HG03108 (cell line): ENCODE measurements around the gene JAKMIP2.
"Not testable (repeated sequence)": the region's sequence is repeated elsewhere in the genome, so short reads cannot be mapped to it uniquely, and the experiment has no call there.

Experiments
- ATAC-seq: cut with Tn5 transposase; IDR thresholded peaks from one replicate; pipeline ENCODE4 v1.9.1; 2021; ENCODE audit warnings: moderate library complexity; ENCODE audit not compliant: unreplicated experiment

JAKMIP2 gene

DNA sequence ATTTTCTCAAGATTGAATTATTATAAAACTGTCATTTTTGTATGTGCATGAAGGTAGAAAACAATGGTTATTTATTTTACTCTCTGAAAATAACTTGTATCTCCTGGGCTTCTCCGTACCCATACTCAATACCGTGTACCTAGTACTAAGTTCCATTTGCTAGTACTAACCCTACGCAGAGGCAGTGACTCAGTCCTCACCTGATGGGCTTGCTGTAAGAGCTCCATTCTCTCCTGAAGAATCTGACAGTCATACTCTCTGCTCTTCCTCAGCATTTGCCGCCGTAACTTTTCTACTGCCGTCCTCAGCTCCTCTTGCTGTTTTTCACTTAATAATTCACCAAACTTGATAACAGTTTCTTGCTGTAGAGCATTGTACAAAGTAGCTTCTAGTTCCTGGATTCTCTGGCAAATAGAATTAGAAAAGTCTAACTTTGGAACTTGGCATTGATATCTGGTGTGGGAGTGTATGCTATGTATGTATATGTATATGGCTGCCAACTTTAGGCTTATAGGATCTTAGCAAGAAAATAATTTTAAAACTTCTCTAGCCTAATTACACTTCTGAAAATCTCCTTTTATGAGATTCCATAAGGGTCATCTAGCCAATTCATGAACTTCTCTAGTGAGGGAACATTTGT, 164.7 kb downstream of the JAKMIP2 start:
- no peak for ATAC-seq

DNA sequence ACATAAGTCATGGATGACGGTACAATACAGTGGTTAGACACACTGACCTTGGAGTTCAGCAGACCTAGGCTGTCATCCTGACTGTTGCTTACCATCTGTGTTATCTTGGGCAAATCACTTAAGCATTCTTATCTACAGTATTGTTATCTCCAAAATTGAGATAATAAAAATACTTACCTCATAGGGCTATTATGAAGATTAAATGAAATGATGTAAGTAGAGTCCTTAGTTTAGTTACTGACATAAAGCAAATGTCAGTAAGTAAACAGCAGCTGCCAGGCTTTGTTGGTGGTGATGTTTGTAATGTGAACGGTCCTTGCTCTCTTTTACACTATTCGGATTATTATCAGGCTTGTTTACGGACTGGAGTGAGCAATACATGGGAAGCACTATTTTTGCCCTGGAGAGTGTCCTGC, 165.3 kb downstream of the JAKMIP2 start:
- ATAC-seq: no peak

DNA sequence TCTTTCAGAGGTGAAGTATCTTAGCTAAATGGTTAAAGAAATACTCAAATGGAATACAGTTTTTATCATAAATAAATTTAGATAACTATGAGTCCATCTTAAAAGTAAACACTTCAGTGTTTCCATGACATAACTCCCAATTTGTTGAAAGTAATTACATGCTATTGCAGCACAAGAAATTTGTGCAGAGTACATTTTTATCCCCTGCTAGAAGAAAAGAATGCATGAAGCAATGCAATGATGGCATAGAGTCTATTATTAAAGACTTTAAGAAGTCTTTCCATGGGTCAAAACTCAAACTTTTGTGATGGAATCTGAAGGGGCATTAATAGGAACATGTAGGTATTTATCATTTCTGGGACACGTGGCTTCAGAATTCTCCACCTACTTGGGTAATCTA, 166.1 kb downstream of the JAKMIP2 start:
- ATAC-seq: no peak

DNA sequence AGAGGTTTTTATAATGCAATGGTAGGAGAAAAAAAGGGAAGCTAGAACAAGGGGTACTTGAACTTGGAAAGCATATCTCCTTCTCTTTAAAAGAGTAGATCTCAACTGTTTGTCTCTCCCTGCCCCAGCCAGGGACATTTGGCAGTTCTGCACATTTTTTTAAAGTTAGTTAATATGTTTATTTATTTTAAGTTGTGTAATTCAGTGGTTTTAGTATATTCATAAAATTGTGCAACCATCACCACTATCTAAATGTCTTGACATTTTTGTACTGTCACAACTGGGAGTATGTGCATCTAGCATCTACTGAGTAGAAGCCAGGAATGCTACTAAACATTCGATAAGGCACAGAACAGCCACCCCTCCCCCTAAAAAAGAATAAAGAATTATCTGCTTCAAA, 169.2 kb downstream of the JAKMIP2 start:
- ATAC-seq: no peak

DNA sequence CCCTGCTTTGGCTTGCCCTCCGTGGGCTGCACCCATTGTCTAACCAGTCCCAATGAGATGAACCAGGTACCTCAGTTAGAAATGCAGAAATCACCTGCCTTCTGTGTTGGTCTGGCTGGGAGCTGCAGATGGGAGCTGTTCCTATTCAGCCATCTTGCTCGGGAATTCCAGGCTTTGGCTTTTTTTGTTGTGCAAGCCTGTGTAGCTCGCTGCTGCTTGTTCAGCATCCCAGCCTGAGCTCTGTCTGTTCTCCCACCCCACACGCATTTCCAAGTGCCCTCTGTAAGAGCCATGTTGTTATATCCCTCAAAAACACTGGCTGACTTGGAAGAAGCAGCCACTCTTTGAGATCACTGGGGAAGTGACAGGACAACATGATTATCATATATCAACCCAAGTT, 171.0 kb downstream of the JAKMIP2 start:
- ATAC-seq: no peak

DNA sequence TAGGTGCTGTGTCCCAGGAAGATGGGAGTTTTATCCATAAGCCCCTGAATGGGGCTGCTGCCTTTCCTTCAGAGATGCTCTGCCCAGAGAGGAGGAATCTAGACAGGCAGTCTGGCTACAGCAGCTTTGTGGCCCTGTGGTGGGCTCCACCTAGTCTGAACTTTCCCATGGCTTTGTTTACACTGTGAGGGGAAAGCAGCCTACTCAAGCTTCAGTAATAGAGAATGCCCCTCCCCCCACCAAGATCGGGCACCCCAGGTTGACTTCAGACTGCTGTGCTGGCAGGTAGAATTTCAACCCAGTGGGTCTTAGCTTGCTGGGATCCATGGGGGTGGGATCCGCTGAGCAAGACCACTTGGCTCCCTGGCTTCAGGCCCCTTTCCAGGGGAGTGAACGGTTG, 171.7 kb downstream of the JAKMIP2 start:
- no peak for ATAC-seq

DNA sequence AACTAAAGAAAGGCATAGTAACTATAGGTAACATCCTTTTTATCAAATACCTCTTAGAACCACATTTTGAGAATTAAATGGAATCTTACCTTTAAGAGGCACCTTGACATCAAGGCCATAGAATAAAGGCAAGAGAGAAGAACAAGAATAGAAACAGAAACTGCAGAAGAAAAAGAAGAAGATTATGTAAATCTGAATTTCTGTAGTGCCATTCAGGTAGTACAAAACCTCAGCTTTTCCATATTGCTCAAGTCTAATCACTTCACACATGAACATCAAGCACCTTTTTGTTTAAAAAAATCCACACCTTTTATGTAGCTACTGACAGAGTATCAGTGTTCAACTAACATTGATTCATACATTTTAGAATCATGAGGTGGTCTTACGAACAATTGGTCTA, 180.9 kb downstream of the JAKMIP2 start:
- no peak for ATAC-seq

DNA sequence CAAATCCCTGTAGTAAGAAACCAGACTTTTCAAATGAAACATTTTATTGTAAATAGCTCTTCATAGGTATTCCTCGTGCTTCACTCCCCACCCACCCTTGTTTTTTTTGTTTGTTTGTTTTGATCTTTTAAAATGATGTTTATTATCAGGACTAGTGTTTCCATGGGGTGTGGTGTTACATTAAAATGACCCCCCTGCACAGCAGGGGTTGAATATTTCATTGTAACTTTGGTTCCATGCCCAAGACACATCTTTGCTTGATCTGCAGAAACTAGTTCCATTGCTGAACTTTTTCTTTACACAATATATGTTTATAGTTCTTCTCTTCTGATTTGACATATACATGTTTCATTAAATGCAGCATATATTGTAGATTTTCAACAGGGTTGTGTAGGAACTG, 191.4 kb downstream of the JAKMIP2 start:
- ATAC-seq: no peak

DNA sequence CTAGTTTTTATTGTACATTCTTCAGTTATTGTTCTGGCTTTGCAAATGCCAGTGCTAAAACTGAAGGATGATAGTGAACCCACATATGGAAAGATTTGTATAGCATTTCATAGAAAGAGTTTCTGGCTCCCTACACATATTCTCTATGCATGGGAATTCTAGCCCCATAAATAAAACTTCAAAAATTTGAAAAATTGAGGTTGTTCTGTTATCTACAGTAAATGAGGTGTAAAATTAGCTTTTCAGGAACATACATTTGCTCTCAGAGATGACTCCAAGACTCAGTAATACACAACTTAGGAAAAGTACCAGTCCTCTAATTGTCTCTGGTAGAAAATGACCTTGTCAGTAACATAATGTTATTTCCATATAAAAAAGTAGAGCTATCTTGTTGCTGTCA, 192.4 kb downstream of the JAKMIP2 start:
- ATAC-seq: no peak

DNA sequence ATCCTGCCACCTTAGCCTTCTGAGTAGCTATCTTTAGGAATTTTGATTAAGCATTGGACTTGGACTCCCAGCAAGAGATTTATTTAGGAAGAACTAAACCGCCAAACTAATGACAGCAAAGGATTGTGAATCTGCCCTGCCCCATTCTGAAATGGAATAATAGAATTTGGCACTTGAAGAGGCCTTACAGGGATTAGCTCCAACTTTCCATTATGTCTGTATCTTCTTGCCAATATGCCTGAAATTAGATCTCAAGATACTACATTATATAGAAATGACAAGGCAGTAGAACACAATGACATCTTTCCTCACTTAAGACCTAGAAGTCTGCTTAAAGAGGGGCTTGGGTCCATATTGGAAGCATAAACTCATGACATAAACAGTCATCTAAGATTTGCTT, 195.7 kb downstream of the JAKMIP2 start:
- no peak for ATAC-seq

DNA sequence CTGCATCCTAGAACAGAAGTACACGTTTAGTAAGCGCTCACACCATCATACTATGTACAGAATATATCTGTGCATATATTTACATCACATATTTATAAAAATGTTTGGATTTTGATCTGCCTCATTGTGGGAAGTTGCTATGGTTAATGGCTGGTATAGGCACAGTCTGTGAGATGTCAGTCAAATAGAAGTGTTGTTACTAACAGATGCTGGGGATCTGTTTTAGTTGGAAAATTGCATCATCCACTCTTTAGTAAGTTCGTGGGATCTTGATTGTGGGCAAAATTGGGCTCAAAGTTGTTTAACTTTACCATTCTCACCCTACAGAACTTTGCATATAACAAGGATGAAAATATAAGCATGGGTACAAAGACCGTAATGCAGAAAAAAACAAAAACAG, 196.3 kb downstream of the JAKMIP2 start:
- ATAC-seq: no peak

DNA sequence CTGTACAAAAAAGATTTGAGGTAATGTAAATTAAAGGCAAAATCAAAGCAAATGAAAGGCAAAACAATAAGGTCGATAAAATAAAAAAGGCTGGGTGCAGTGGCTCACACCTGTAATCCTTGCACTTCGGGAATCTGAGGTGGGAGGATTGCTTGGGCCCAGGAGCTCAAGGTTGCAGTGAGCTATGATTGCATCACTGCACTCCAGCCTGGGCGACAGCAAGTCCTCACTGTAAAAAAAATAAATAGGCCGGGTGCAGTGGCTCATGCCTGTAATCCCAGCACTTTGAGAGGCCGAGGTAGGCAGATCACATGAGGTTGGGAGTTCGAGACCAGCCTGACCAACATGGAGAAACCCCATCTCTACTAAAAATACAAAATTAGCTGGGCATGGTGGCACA, 200.3 kb downstream of the JAKMIP2 start:
- not testable (repeated sequence) for ATAC-seq

DNA sequence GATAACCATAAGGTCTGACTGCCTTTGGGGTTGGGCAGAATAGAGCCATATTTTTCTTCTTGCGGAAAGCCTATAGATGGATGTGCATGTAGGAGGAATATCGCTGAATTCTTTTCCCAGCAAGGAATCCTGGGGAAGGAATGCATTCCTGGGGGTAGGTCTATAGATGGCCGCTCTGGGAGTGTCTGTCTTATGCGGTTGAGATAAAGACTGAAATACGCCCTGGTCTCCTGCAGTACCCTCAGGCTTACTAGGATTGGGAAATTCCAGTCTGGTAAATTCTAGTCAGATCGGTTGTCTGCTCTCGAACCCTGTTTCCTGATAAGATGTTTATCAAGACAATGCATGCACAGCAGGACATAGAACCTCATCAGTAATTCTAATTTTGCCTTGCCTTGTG, 202.1 kb downstream of the JAKMIP2 start:
- ATAC-seq: not testable (repeated sequence)

DNA sequence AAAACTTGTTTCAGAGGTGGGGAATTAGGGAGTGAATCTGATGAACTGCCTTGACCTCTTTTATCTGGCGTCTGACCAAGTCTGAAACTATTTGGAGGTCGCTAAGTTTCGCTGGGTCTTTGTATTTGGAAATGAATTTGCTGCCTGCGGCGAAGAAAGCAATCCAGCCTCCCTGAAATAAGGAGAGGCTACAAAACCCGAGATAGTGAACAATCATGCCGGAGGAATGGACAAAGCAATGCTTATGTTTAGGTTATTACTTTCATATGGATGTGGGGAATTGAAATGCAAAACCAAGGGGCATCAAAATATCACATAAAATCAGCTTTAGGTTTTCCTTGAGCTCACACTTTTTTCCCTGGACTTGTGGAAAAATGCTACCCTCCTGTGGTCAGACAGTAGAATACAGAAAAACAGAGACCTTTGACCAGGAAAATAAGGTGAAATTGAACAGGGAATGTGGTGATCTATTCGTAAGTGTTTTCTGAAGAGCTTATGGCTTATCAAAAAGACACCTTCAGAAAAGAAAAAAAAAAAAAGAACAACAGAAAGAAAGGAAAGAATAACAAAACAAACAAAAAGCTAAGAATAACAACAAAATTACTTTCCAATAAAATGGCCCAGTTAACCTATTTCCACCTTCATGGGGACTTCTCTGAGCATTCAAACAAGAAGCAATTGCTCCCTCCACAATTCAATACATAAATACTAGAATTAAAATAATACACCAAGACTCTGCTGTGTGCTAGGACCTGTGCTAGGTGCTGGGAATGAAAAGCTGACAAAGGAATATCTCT, 204.1 kb downstream of the JAKMIP2 start:
- no peak for ATAC-seq

DNA sequence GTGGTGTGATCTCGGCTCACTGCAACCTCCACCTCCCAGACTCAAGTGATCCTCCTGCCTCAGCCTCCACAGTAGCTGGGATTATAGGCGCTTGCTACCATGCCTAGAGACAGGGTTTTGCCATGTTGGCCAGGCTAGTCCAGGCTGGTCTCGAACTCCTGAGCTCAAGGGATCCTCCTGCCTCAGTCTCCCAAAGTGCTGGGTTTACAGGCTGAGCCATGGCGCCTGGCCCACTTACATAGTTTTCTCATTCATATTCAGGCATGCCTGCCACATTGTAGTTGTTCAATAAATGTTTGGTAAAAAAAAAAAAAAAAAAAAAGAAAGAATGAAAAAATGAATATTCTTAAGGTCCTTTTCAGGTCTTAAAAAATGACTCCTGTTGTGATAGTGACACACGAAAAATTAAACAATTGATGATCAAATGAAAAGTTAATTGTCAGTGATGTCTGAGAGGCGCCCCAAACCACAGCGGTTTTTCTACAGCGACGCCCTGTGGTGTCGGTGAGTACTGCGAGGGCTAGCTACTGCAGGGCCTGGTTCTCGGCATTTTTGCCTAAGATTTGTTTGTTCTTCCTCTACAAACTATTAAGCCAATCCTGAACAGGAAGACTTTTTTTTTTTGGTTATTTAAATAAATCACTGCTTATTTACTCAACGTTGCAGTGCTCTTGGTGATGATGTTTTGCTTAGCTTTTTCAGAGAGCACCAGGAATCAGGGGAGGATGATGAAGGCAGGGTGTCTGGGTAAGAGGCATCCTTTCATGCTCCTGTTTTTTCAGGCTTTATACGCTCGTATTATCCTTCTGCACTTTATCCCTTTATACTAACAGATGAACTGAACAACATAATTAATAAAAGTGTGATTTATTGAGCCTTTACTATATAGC, 205.6 kb downstream of the JAKMIP2 start:
- ATAC-seq: no peak

DNA sequence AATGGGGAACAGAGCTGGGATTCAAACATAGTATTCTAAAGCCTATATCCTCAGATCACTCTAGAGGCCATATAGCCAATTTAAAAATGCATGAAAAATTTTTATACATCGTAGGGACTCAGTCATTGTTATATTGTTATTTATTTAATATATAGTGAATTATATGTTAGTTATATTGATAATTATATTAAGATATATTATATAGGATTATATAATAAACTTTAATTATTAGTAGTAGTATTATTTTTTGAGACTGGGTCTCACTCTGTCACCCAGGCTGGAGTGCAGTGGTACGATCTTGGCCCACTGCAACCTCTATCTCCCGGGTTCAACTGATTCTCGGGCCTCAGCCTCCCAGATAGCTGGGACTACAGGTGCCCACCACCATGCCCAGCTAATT, 206.9 kb downstream of the JAKMIP2 start:
- no peak for ATAC-seq

DNA sequence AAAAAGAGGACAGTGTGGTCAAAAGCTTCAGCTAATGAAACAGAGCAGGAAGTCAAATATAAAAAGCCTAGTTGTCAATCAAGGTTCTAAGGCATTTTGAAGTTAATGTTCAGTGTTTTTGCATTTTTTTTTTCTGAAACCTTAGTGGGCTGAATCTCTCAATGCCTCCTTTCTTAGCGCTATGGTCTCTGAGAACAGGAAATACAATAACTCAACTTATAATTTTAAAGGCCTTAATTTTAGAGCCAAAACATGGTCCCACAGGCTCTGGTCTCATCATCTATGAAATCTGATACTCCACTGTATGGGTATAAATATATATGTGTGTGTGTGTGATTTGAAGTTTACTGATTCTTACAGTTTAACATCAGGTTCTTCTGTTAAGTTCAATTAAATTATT, 209.3 kb downstream of the JAKMIP2 start:
- no peak for ATAC-seq

DNA sequence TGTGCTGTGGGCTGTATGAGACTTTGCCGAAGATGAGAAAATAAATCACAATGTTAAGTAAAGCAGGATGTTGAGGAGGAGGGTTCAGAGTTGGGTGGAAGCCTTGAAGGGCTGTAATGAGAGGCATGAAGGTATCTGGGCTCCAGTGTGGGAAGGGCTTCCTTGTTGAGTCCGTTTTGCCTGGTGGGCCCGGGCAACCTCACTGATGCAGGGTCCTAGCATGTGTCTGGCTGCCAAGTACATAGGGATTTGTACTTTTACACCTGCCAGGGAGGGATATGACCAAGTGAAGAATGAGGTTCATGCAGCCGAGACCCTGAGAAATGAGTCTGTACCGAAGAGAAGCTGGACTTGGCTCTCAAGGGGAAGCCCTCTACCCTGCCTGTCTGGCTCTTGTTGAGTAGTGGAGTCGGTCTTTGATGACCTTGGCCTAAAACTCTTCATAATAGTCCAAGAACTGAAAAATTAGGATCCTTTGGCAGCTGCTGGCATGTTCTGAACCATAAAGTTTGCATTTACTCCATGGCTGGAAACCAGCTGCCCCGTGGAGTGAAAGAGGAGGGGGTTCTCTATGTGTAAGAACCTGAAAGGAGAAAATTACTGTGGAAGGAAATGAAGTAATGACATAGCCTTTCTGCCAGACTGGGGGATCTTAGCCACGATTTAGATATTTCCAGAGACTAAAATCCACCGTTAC, 213.7 kb downstream of the JAKMIP2 start:
- ATAC-seq: no peak

DNA sequence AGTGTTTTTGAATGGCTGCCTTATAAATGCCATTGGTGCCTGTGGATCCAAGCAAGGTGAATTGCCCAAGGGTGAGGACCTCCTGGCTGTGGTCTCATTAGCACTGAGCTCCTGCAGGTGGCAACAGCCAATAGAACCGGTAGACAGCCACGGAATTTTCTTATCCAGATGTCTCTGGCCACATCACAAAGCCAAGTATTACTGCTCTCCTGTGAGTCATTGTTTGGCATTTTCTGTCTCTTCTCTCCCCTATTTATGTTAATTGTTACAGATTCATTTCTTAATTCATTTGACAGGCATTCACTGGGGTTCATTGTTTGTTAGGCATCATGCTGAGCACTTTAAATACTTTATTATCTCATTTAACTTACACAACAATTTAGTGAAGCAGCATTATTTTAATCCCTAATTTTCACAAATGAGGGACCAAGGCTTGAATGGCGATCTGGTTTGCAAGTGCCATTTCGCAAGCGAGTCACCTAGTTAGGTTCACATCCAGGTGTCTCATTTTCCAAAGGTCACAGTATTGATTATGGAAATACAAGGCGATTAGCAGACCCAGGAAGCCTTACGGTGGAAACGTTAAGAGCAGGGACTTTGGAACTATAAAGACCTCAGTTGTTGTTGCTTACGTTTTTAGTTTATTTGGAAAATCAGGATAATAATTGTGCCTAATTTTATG, 214.5 kb downstream of the JAKMIP2 start:
- no peak for ATAC-seq

DNA sequence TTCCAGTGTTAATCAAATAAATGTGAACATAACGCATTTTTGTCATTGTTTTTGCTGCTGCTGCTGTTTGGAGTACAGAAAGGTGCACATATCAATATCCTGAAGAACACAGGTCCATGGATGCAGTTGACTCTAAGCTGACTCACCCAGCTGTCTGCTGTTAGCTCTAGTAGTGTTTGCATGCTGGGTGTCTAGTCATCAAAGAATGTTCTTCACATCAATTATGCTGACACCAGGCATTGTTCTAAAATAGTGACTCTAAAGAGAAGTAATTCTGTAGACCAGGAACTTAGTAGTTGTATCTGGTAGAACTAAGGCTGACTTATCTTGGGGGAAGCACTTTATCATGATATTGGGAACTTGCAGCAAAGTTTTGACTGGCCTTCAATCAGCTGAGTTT, 217.0 kb downstream of the JAKMIP2 start:
- ATAC-seq: no peak

DNA sequence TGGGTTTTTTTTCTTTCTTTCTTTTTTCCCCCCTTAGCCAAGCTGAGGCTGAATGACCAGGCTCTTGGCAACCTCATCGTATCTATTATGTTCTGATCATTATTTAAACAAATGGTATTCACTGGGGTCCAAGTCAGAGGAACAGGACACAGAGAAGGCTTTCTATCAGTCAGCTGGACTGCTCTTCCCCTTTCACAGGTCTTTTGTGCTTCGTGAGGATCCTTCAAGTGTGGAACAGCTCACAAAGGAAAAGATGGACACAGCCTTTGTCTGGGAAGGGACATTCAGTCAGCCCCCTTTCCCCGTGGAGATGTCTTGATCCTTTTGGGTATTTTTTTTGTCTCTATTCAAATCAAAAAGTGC, 218.4 kb downstream of the JAKMIP2 start:
- no peak for ATAC-seq
